Uterus (tissue), 2 donors: ENCODE data around the gene OPN1MW3.
"Not testable (repeated sequence)": the region's sequence is repeated elsewhere in the genome, so short reads cannot be mapped to it uniquely, and the experiment has no call there.

Experiments
- POLR2A ChIP-seq, 2 donors: fragments of 450-650 bp; IDR thresholded peaks; one replicate each; pipeline ENCODE4 v1.6.1; 2016; ENCODE audit warnings: antibody characterized with exemption in 2 of 2, mild to moderate bottlenecking in 1 of 2, moderate library complexity in 1 of 2
- TF ChIP-seq, protein P1 (sequence below), 4 experiments: fragments of 200-600 bp in 2 of 4; fragments of 450-650 bp in 2 of 4; sonication (generic) in 2 of 4; IDR thresholded peaks; one replicate each; pipeline ENCODE4 v1.5.1; 2016 to 2019; ENCODE audit warnings: antibody characterized with exemption in 4 of 4, mild to moderate bottlenecking in 2 of 4, moderate library complexity in 1 of 4

- TF ChIP-seq, protein P1, sequence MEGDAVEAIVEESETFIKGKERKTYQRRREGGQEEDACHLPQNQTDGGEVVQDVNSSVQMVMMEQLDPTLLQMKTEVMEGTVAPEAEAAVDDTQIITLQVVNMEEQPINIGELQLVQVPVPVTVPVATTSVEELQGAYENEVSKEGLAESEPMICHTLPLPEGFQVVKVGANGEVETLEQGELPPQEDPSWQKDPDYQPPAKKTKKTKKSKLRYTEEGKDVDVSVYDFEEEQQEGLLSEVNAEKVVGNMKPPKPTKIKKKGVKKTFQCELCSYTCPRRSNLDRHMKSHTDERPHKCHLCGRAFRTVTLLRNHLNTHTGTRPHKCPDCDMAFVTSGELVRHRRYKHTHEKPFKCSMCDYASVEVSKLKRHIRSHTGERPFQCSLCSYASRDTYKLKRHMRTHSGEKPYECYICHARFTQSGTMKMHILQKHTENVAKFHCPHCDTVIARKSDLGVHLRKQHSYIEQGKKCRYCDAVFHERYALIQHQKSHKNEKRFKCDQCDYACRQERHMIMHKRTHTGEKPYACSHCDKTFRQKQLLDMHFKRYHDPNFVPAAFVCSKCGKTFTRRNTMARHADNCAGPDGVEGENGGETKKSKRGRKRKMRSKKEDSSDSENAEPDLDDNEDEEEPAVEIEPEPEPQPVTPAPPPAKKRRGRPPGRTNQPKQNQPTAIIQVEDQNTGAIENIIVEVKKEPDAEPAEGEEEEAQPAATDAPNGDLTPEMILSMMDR (IDR thresholded peaks at IDR 0.05) = not testable (repeated sequence)
- not testable (repeated sequence) for TF ChIP-seq POLR2A (IDR thresholded peaks at IDR 0.05)
Observed at GRCh38 chrX:154248076-154248475, 9.3 kb upstream of the OPN1MW3 start.
